IPS-18a (cell line): Measurements from ENCODE around the gene BABAM2.

Experiments
- H3K27ac ChIP-seq: one replicate; pipeline ENCODE4 v1.5.1; 2013; ENCODE audit warnings: low read length
- H3K27me3 ChIP-seq: one replicate; pipeline ENCODE4 v1.6.1; 2013; ENCODE audit warnings: mild to moderate bottlenecking, low read length; ENCODE audit not compliant: control insufficient read depth, insufficient read depth
- H3K36me3 ChIP-seq: one replicate; pipeline ENCODE4 v1.6.1; 2013; ENCODE audit warnings: low read depth, low read length; ENCODE audit not compliant: control insufficient read depth
- H3K4me1 ChIP-seq: one replicate; pipeline ENCODE4 v1.6.1; 2013; ENCODE audit warnings: low read depth, low read length; ENCODE audit not compliant: control insufficient read depth
- H3K4me3 ChIP-seq: one replicate; pipeline ENCODE4 v1.5.1; 2013; ENCODE audit warnings: low read length
- H3K9ac ChIP-seq: one replicate; pipeline ENCODE4 v1.6.1; 2013; ENCODE audit warnings: mild to moderate bottlenecking, low read length, moderate library complexity
- H3K9me3 ChIP-seq: one replicate; pipeline ENCODE4 v1.6.1; 2013; ENCODE audit warnings: low read depth, low read length; ENCODE audit not compliant: control insufficient read depth

The BABAM2 gene

GRCh38 chr2:28349546-28350165 is 459.1 kb downstream of the BABAM2 start:
- H3K4me1 ChIP-seq, result no peaks in the 10 kb centered on the region
- no peaks in the 10 kb centered on the region for H3K36me3 ChIP-seq
- H3K4me3 ChIP-seq, result no peak overlapping the region
- H3K9ac ChIP-seq, result no peak overlapping the region
- H3K27me3 ChIP-seq, result no peaks in the 10 kb centered on the region
- no peaks in the 10 kb centered on the region for H3K9me3 ChIP-seq
- no peak overlapping the region for H3K27ac ChIP-seq

GRCh38 chr2:28350196-28350595 is 459.7 kb downstream of the BABAM2 start:
- Histone ChIP-seq H3K36me3 (no peaks in the 10 kb centered on the region), H3K4me1 (no peaks in the 10 kb centered on the region), H3K9me3 (no peaks in the 10 kb centered on the region), H3K27me3 (no peaks in the 10 kb centered on the region), H3K27ac (no peak overlapping the region), H3K4me3 (no peak overlapping the region), H3K9ac (no peak overlapping the region)

GRCh38 chr2:28350791-28351285 is 460.3 kb downstream of the BABAM2 start:
- Histone ChIP-seq H3K4me1 (no peaks in the 10 kb centered on the region), H3K27me3 (no peaks in the 10 kb centered on the region), H3K36me3 (no peaks in the 10 kb centered on the region), H3K27ac (no peak overlapping the region), H3K9me3 (no peaks in the 10 kb centered on the region), H3K4me3 (no peak overlapping the region), H3K9ac (no peak overlapping the region)

- Histone ChIP-seq H3K27ac (no peak overlapping the region), H3K9ac (no peak overlapping the region), H3K9me3 (no peaks in the 10 kb centered on the region), H3K27me3 (no peaks in the 10 kb centered on the region), H3K36me3 (no peaks in the 10 kb centered on the region), H3K4me3 (no peak overlapping the region), H3K4me1 (no peaks in the 10 kb centered on the region)
Observed at GRCh38 chr2:28351621-28352020, 461.1 kb downstream of the BABAM2 start.

GRCh38 chr2:28352104-28352503 is 461.6 kb downstream of the BABAM2 start:
- H3K9me3 ChIP-seq, result no peaks in the 10 kb centered on the region
- H3K9ac ChIP-seq, result no peak overlapping the region
- no peak overlapping the region for H3K27ac ChIP-seq
- no peak overlapping the region for H3K4me3 ChIP-seq
- H3K27me3 ChIP-seq, result no peaks in the 10 kb centered on the region
- no peaks in the 10 kb centered on the region for H3K36me3 ChIP-seq
- H3K4me1 ChIP-seq, result no peaks in the 10 kb centered on the region

- Histone ChIP-seq H3K4me1 (no peaks in the 10 kb centered on the region), H3K4me3 (no peak overlapping the region), H3K27ac (no peak overlapping the region), H3K9ac (no peak overlapping the region), H3K9me3 (no peaks in the 10 kb centered on the region), H3K27me3 (no peaks in the 10 kb centered on the region), H3K36me3 (no peaks in the 10 kb centered on the region)
Observed at GRCh38 chr2:28352610-28353195, 462.2 kb downstream of the BABAM2 start.

- H3K9me3 ChIP-seq, result no peaks in the 10 kb centered on the region
- H3K4me1 ChIP-seq, result no peaks in the 10 kb centered on the region
- H3K9ac ChIP-seq, result no peak overlapping the region
- H3K36me3 ChIP-seq, result no peaks in the 10 kb centered on the region
- no peaks in the 10 kb centered on the region for H3K27me3 ChIP-seq
- H3K27ac ChIP-seq, result no peak overlapping the region
- no peak overlapping the region for H3K4me3 ChIP-seq
Observed at GRCh38 chr2:28354920-28355520, 464.5 kb downstream of the BABAM2 start.

- H3K27ac ChIP-seq, result no peak overlapping the region
- H3K9ac ChIP-seq, result no peak overlapping the region
- H3K4me3 ChIP-seq, result no peak overlapping the region
Observed at GRCh38 chr2:28355521-28356094, 465.1 kb downstream of the BABAM2 start.

GRCh38 chr2:28356095-28356911 is 465.8 kb downstream of the BABAM2 start:
- Histone ChIP-seq H3K4me1 (no peaks in the 10 kb centered on the region), H3K27ac (no peak overlapping the region), H3K27me3 (no peaks in the 10 kb centered on the region), H3K9ac (no peak overlapping the region), H3K36me3 (no peaks in the 10 kb centered on the region), H3K4me3 (no peak overlapping the region), H3K9me3 (no peaks in the 10 kb centered on the region)

More at GRCh38 chr2:28355521-28356094, 465.1 kb downstream of the BABAM2 start:
- Histone ChIP-seq H3K9me3 (no peaks in the 10 kb centered on the region), H3K4me1 (no peaks in the 10 kb centered on the region), H3K27me3 (no peaks in the 10 kb centered on the region), H3K36me3 (no peaks in the 10 kb centered on the region)

GRCh38 chr2:28357055-28357454 is 466.5 kb downstream of the BABAM2 start:
- Histone ChIP-seq H3K27ac (no peak overlapping the region), H3K27me3 (peaks cover under 1% of the 10 kb centered on the region), H3K4me1 (no peaks in the 10 kb centered on the region), H3K9me3 (no peaks in the 10 kb centered on the region), H3K9ac (no peak overlapping the region), H3K36me3 (no peaks in the 10 kb centered on the region), H3K4me3 (no peak overlapping the region)

- Histone ChIP-seq H3K4me1 (no peaks in the 10 kb centered on the region), H3K9me3 (no peaks in the 10 kb centered on the region)
Observed at GRCh38 chr2:28357948-28358667, 467.6 kb downstream of the BABAM2 start.

More at GRCh38 chr2:28357948-28358667, 467.6 kb downstream of the BABAM2 start:
- Histone ChIP-seq H3K36me3 (no peaks in the 10 kb centered on the region), H3K4me3 (no peak overlapping the region), H3K27ac (no peak overlapping the region), H3K27me3 (peaks cover 7% of the 10 kb centered on the region), H3K9ac (no peak overlapping the region)
